ENCODE results near the gene SYT11. TPM values are rescaled to one million over a fixed set of nuclear protein-coding genes. Genes with fewer than 3 reads are reported as not detected.
A peak's percentile ranks its signal among the peaks of the same experiment; 100 is the strongest.
"Not testable (repeated sequence)": the region's sequence is repeated elsewhere in the genome, so short reads cannot be mapped to it uniquely, and the experiment has no call there.

SYT11 gene
- total RNA-seq, 1 experiment from 2014 or later, result 6.1 TPM

- Mint-ChIP-seq H3K27ac (no peak overlapping the region), H3K36me3 (peaks cover 76% of the 10 kb centered on the region), H3K4me3 (no peak overlapping the region), H3K4me1 (peaks cover 15% of the 10 kb centered on the region), H3K27me3 (ENCODE audit: low read depth) (no peaks in the 10 kb centered on the region), H3K9me3 (no peaks in the 10 kb centered on the region)
- TF ChIP-seq CTCF (IDR thresholded peaks at IDR 0.05), result no peak
- TF ChIP-seq NFE2L1 (CRISPR knock-in tag; IDR thresholded peaks at IDR 0.05), result no peak
- no peak for TF ChIP-seq ZNF263 (CRISPR knock-in tag; IDR thresholded peaks at IDR 0.05; ENCODE audit: low read depth)
- no peak for TF ChIP-seq CREM (CRISPR knock-in tag; IDR thresholded peaks at IDR 0.05)
- TF ChIP-seq CDX4 (CRISPR knock-in tag; IDR thresholded peaks at IDR 0.05; ENCODE audit: borderline replicate concordance), result no peak
- TF ChIP-seq ZNF423 (CRISPR knock-in tag; IDR thresholded peaks at IDR 0.05), result no peak
- no peak for TF ChIP-seq FOXP1 (CRISPR knock-in tag; IDR thresholded peaks at IDR 0.05; ENCODE audit: borderline replicate concordance)
- TF ChIP-seq SMAD4 (CRISPR knock-in tag; IDR thresholded peaks at IDR 0.05), result no peak
- TF ChIP-seq ERG (CRISPR knock-in tag; IDR thresholded peaks at IDR 0.05), result no peak
- TF ChIP-seq ZNF281 (CRISPR knock-in tag; IDR thresholded peaks at IDR 0.05), result no peak
- TF ChIP-seq HMGXB4 (CRISPR knock-in tag; IDR thresholded peaks at IDR 0.05), result no peak
- TF ChIP-seq AR (CRISPR knock-in tag; IDR thresholded peaks at IDR 0.05), result no peak
- TF ChIP-seq ATF3 (CRISPR knock-in tag; conservative IDR thresholded peaks at IDR 0.05), result no peak
- DNase-seq (ENCODE audit: low spot score), result no peak
- POLR2A ChIA-PET, result no interaction called here
- ATAC-seq, result no peak
- CTCF ChIA-PET, result interaction anchor here (0.7 kb wide), 1 partner anchor 10 kb away, joined by 3 read pairs; no protein-coding TSS in a partner anchor
Measured at GRCh38 chr1:155929057-155929456, 69.7 kb downstream of the SYT11 start.

- H3K36me3 Mint-ChIP-seq, result peaks cover 70% of the 10 kb centered on the region
- not testable (repeated sequence) for H3K9me3 Mint-ChIP-seq; H3K27me3 Mint-ChIP-seq (ENCODE audit: low read depth); DNase-seq (ENCODE audit: low spot score); ATAC-seq; H3K27ac Mint-ChIP-seq
- H3K4me1 Mint-ChIP-seq, result peaks cover 15% of the 10 kb centered on the region
- peak overlapping the region; percentile 33 for H3K4me3 Mint-ChIP-seq
- ChIA-PET CTCF (interaction anchor here (1.3 to 1.6 kb wide), 2 partner anchors 59 to 84 kb away, joined by 5 to 6 read pairs; no protein-coding TSS in a partner anchor), POLR2A (interaction anchor here (0.7 kb wide), 1 partner anchor 14 kb away, joined by 6 read pairs; no protein-coding TSS in a partner anchor)
Measured at GRCh38 chr1:155930725-155931124, 71.4 kb downstream of the SYT11 start.
